Measurements from ENCODE around the gene USP11.

The USP11 gene

GRCh38 chrX:47232803-47233332 lies at the start of gene USP11:
Gene USP11 (plus strand): TSS chrX:47233009. CDS start chrX:47233044, 35 bp downstream.
- peak; percentile 85 for DNase-seq

- DNase-seq, result no peak
These were observed 48.3 kb upstream of the USP11 start for GRCh38 chrX:47184486-47184885.

GRCh38 chrX:47185241-47185640 lies 47.6 kb upstream of the USP11 start:
- no peak for DNase-seq

GRCh38 chrX:47186096-47186740 lies 46.6 kb upstream of the USP11 start:
- DNase-seq, result no peak

GRCh38 chrX:47187106-47187677 lies 45.6 kb upstream of the USP11 start:
- DNase-seq, result no peak

GRCh38 chrX:47189906-47190305 lies 42.9 kb upstream of the USP11 start:
- no peak for DNase-seq

GRCh38 chrX:47190445-47191269 lies 42.2 kb upstream of the USP11 start:
- DNase-seq, result peak; percentile 86

GRCh38 chrX:47191331-47191730 lies 41.5 kb upstream of the USP11 start:
- DNase-seq, result peak; percentile 44

- DNase-seq, result no peak
These were observed 40.9 kb upstream of the USP11 start for GRCh38 chrX:47191806-47192401.

- peak; percentile 97 for DNase-seq
These were observed 39.2 kb upstream of the USP11 start, which contains the start of gene UBA1 for GRCh38 chrX:47193475-47194193. Gene UBA1 (plus strand): TSS chrX:47193829. CDS start chrX:47198803, 4,974 bp downstream.

GRCh38 chrX:47194194-47194787 lies 38.5 kb upstream of the USP11 start:
- no peak for DNase-seq

- no peak for DNase-seq
These were observed 36.7 kb upstream of the USP11 start for GRCh38 chrX:47196098-47196497.

GRCh38 chrX:47197526-47197925 lies 35.3 kb upstream of the USP11 start:
- DNase-seq, result no peak

GRCh38 chrX:47198026-47198686 lies 34.7 kb upstream of the USP11 start:
- DNase-seq, result no peak

- DNase-seq, result no peak
These were observed 34.1 kb upstream of the USP11 start for GRCh38 chrX:47198687-47199080.

- DNase-seq, result no peak
These were observed 33.5 kb upstream of the USP11 start for GRCh38 chrX:47199286-47199685.

GRCh38 chrX:47200385-47201150 lies 32.2 kb upstream of the USP11 start:
- no peak for DNase-seq

GRCh38 chrX:47201345-47201944 lies 31.4 kb upstream of the USP11 start:
- no peak for DNase-seq

- no peak for DNase-seq
These were observed 30.5 kb upstream of the USP11 start for GRCh38 chrX:47202316-47202715.

GRCh38 chrX:47202877-47203276 lies 29.9 kb upstream of the USP11 start:
- no peak for DNase-seq
